Upper lobe of left lung (tissue), 4 donors: Measurements from ENCODE around the gene GGT7.

Experiments used
- POLR2A ChIP-seq, 4 donors: fragments of 450-650 bp; IDR thresholded peaks; one replicate each; pipeline ENCODE4 v1.5.1; 2016 to 2017; ENCODE audit warnings: antibody characterized with exemption in 4 of 4, mild to moderate bottlenecking in 2 of 4
- TF ChIP-seq, protein P1 (sequence below), 6 experiments: fragments of 450-650 bp in 4 of 6; fragments of 200-600 bp in 2 of 6; sonication (generic) in 2 of 6; IDR thresholded peaks; one replicate each; pipeline ENCODE4 v1.5.1; 2016 to 2019; ENCODE audit warnings: antibody characterized with exemption in 6 of 6

DNA sequence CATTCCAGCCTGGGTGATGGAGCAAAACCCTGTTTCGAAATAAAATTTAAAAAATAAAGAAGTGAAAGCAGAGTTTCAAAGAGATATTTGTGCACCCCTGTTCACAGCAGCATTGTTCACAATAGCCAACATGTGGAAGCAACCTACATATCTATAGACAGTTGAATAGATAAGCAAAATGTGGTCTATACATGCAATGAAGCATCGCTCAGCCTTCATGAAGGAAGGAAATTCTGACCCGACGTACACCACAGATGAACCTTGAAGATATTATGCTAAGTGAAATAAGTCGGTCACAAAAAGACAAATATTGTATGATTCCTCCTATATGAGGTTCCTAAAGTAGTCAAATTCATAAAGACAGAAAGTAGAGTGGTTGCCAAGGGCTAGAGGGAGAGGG, 40.7 kb downstream of the GGT7 start:
- TF ChIP-seq, protein P1, sequence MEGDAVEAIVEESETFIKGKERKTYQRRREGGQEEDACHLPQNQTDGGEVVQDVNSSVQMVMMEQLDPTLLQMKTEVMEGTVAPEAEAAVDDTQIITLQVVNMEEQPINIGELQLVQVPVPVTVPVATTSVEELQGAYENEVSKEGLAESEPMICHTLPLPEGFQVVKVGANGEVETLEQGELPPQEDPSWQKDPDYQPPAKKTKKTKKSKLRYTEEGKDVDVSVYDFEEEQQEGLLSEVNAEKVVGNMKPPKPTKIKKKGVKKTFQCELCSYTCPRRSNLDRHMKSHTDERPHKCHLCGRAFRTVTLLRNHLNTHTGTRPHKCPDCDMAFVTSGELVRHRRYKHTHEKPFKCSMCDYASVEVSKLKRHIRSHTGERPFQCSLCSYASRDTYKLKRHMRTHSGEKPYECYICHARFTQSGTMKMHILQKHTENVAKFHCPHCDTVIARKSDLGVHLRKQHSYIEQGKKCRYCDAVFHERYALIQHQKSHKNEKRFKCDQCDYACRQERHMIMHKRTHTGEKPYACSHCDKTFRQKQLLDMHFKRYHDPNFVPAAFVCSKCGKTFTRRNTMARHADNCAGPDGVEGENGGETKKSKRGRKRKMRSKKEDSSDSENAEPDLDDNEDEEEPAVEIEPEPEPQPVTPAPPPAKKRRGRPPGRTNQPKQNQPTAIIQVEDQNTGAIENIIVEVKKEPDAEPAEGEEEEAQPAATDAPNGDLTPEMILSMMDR (IDR thresholded peaks at IDR 0.05): no peak
- TF ChIP-seq POLR2A (IDR thresholded peaks at IDR 0.05): no peak
